HG02884 (cell line): ENCODE measurements around the gene JPH4.

ENCODE experiments used
- ATAC-seq: cut with Tn5 transposase; IDR thresholded peaks from one replicate; pipeline ENCODE4 v1.9.1; 2021; ENCODE audit warnings: mild to moderate bottlenecking, moderate library complexity; ENCODE audit not compliant: unreplicated experiment

JPH4 gene

DNA sequence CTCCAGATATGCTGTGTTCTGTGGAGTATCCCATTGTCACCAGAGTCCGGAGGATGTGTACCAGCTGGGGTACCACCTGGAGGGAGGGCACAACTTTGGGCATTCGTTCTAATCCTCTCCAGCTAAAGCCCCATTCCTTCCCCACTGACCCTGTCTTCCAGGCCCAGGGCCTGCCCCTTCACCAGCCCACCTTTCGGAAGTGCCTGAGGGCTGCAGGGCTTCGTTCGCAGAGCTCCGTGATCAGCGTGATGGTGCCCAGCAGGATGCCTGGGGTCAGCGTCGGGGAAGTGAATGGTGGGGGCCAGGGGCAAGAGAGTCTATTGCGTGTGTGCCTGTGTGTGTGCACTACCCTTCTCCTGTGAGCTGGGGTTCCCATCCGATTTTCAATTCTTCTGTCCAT is 13.0 kb downstream of the JPH4 start:
- ATAC-seq, result no peak

DNA sequence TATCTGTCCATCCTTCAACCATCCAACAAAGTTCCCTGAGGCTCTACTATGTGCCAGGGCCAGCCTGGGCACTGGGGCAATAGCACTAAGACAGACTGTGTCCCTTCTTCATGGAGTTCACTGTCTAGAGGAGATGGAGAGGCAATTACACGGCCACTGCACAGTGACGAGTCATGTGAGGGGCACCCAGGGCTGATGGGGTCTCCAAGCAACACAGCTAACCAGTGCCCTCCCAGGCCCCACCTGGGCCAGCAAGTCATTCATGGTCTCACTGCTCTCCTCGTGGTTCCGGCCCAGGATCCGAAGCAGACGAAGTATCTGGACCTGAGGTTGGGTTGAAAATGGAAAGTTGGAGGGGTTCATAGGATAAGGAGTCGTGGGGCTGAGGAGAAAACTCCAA is 13.7 kb downstream of the JPH4 start:
- no peak for ATAC-seq

DNA sequence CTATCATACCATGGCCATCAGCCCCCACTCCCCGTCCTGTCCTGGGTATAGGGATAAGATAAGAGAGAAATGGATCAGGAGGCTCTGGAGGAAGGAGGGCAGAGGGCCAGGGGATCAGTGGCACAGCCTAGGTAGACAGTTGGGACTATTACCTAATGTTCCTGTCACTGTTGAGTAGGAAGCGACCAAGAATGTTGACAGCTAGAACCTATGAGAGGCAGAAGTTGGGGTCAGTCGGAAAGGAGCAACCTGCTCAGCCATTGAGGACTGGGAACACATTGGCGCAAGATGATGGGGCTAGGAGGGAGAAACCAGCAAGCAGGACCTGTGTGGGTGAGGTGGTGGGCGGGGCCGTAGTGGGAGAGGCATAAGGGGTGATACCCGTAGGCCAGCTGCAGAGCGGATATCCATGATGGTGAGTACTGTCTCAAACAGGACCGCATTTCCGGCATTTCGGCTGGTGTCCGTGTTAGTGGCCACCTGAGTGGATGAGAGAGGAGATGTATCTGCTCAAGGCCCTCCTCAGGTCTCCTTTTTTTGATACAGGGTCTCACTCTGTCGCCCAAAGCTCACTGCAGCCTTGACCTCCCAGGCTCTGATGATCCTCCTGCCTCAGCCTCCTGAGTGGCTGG is 14.3 kb downstream of the JPH4 start:
- ATAC-seq, result no peak

DNA sequence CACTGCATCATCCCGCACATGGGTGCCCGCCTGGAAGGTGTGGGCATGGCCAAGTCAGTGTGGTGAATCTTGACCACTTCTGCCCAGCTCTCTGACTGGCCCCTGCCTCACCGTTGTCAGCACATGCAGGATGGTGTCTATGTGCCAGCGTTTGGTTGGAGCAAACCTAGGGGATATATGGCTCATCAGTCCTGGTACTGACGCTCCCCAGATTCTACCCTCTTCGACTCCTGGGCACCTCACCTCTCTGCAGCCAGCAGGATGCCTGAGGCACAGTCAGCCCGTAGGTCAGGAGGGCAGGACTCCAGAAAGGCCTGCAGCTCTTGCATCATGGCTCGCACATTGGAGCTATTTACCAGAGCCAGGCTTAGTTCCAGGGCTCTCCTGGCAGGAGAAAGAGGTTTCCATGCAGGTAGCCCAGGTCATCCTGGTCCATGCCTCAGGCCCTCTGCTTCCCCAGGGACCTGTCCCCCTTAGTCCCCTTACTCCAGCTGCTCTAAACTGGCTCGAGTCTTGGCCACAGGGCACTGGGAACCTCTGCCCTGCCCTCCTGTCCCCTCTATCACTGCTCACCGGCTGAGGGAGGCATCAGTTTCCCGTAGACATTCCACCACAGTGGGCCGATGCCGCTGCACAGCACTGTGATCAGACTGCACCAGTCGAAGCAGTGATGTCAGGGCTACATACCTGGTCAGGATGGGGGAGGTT is 15.0 kb downstream of the JPH4 start:
- no peak for ATAC-seq

DNA sequence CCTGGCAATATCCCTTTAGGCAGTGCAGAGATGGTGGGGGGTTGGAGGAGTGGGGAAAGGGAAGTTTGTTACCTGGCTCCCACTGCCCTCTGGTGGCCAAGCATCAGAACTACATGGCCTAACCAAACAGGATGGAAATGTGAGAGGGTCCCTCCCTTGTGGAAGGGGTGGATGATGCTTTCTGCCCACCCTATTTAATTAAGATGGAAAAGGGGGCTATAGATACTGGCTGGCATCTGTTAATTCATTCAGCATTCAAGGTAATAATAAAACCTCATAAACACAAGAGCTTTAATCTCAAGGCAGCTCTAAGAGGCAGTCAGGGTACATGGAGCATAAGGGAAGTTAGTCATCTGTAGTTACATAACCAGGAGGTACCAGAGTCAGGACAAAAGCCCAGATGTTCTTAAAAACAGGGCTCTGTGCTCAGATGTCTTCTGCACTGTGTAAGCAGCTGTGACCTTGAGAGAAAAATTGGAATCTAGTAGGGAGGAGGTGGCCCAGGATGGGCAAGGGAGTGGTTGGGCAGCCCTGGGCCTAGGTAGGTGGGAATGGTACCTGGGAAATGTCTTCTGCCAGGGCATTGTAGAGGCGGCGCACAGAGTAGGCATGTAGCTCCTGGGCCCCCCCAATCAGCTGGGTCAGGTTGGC is 15.6 kb downstream of the JPH4 start:
- no peak for ATAC-seq

DNA sequence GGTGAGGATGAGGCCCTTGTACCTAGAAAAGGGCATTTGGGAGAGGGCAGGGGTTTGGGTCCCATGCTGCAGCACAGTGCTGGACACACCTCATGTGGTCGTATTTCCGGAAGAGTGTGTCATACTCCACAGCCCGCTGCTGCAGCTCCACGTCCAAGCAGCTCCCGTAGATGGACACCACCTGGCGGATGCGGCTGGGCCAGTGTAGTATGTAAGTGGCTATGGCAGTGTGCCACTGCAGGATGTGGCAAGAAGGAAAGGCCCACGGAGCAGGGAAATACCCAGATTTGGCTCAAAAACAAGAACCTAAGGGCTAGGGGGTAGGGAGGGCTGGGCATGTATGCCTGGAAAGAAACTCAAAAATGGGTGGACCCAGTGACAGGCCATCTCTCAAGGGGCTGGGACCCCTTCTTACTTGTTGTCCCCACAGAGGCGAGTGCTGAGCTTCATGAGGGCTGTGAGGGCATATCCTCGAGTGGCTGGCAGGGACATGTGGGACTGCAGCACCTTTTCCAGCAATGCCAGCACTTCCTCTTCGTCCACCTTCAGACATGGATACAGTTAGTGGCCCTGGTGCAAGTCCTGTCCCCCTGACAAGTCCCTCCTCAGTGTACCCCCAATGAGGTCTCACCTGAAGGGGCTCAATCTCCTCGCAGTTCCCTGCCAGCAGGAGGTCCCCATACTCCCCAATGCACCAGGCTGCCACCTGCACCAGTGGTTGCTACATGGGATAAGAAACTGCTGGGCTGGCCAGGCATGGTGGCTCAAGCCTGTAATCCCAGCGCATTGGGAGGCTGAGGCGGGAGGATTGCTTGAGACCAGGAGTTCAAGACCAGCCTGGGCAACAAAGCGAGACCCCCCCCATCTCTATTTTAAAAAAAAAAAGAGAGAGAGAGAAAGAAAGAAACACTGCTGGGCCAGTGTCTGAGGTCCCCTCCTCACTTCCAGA is 16.4 kb downstream of the JPH4 start:
- ATAC-seq, result no peak

DNA sequence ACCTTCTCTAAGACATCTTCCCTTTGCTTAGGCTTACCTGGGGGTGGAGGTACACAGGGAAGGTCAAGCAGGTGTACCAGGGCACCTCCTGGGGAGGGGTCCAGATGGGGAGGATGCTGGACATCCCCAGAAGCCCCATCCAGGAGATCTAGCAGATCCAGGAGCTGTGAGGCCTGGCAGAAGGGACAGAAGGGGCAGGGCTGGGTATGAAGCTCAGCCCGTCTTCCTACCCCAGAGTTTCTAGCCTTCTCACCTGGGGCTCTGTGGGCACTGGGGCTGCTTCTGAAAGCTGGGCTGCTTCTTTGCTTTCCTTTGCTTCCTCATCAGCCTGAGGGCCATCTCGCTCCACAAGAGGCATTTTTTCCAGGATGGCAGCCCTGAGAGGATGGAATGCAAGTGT is 17.3 kb downstream of the JPH4 start:
- no peak for ATAC-seq

DNA sequence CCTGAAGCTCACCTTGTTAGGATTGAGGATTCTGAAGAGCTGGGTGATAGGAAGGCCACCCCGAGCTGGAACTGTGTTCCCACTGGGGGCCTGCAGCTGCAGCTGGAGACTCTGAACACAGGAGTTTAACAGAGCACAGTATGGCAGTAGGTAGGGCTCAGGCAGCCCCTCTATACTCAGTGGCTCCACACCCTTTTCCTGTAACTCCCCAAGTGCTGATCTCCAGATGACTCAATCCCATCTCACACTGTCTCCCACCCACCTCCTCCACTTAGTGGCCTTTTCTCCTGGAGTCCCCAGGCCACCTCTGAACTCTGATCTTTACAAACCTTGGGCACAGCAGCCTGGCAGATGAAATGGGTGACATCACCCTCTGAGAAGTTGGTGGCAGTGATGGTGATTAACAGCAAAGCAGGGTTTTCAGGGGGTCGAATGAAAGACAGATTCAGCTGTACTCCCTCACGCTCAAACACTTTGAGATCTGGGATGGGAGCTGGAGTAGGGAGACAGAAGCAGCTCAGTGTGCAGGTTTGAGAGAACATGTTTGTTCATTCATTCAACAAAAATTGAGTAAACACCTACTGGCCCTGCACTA is 18.6 kb downstream of the JPH4 start:
- ATAC-seq, result no peak

DNA sequence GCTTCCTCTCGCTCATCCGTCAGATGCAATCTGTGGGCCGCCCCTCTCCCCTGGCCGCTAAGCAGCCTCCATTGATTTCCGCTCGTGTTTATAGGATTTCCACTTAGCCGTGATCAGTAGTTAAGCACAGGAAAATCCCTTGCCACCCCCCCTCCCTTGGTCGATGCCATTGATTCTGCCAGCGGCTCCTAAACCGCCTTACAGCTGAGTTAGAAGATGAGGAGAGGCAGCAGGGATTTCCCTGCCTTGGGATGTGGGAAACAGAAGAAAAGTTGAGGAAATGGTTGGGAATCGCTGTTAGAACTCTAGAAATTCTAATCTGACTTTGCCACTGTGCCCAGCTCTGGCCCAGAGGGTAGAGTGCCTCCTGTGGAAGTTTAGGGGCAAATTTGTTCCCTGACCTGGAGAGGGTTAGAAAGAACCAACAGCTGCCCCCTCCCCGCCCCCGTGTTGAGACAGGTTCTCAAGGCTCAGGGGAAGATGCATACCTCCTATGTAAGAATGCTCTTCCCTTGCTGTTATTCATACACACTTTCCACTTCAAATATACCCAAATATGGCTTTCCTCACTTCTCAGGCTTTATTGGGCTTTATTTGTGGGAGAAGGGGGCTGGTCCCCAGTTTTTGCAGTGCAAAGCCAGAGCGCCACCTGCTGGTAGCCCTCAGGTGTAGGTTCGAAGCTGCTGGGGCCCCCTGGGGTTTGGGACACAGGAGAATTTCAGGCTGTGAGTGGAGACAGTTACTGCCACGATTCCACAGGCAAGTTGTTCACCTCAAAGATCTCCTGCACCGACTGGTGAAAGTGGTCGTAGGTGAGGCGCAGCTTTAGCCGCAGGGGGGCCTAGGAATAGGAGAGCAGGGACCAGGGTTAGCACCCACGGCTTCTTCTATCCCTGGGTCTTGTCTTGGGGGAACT is 19.3 kb downstream of the JPH4 start:
- no peak for ATAC-seq

DNA sequence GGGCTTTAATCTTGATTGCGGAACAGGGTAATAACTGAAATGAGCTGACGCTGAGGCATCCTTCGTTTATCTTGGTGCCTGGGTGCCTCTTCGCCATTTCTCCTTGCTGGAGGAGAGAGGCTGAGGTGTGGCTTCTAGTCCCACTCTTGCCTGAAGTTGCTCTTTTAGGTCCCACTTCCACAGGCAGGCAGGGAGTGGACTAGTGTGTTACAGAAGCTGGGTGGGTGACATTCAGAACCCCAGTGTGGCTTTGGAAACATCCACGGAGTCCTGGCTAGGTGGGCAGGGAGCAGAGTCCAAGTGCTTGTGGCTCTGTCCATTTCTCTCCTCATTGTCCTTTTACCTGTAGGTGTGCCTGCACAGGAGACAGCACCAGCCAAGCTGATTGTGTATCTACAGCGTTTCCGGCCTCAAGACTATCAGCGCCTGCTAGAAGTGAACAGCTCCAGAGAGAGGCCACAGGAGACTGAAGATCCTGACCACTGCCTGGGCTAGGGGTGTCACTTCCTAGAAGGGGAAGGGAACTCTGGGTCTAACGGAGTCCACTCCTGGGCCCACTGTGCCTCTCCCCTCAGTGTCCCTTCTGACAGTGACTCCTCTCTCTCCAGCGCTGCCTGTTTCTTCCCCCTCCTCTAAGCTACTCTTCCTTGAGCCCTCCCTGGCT is 20.1 kb downstream of the JPH4 start:
- ATAC-seq, result no peak

DNA sequence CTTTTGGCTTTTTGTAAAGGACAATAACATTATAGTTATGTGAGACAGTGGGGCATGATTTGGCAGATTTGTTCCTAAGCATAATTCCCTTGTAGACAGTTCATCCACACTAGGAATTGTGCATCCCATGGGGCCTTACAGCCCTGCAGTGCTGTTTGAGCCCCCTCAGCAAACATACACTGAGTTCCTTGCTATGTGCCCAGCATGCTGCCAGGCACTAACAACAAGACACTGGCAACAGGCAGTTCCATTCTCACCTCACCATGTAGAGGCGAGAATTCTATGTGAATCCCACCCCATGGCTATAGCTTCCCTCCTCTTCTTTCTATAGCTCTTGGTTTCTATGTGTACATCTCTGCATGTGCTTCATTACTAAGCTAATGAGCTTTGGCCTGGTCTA is 20.6 kb downstream of the JPH4 start:
- ATAC-seq, result no peak

DNA sequence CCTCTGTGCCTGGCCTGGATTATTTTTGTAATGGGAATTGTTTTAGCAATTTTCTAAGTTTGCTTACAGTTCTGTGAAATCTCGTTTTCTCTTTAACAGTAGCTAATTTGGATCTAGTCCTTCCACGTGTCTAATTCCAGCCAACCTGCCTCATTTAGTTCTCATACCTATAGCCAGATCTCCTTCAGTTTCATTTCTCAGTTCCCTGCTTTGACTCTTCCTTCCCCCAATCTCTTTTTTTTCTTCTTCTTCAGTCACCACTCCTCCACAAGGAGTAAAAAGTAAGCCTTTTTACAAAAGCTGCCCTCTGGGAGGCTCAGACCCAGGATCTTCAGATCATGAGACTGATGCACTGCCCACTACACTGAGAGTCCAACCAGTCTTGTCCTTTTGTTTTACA is 21.1 kb downstream of the JPH4 start:
- no peak for ATAC-seq

DNA sequence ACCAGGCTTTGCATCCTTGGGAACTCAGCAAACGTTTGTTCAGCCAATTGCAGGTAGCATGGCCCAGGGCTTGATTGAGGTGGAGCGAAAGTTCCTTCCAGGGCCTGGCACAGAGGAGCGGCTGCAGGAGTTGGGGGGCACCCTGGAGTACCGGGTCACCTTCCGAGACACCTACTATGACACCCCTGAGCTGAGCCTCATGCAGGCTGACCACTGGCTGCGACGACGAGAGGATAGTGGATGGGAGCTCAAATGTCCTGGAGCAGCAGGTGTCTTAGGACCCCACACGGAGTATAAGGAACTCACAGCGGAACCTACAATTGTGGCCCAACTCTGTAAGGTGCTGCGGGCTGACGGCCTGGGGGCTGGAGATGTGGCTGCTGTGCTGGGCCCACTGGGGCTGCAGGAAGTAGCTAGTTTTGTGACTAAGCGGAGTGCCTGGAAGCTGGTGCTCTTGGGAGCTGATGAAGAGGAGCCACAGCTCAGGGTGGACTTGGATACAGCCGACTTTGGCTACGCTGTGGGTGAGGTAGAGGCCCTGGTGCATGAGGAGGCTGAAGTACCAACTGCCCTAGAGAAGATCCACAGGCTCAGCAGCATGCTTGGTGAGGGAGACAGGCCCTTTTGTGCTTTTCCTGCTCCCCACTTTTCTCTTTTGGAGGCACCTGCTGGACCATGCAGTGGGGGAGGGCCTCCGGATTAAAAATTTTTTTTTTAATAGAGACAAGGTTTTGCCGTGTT is 21.7 kb downstream of the JPH4 start:
- no peak for ATAC-seq

DNA sequence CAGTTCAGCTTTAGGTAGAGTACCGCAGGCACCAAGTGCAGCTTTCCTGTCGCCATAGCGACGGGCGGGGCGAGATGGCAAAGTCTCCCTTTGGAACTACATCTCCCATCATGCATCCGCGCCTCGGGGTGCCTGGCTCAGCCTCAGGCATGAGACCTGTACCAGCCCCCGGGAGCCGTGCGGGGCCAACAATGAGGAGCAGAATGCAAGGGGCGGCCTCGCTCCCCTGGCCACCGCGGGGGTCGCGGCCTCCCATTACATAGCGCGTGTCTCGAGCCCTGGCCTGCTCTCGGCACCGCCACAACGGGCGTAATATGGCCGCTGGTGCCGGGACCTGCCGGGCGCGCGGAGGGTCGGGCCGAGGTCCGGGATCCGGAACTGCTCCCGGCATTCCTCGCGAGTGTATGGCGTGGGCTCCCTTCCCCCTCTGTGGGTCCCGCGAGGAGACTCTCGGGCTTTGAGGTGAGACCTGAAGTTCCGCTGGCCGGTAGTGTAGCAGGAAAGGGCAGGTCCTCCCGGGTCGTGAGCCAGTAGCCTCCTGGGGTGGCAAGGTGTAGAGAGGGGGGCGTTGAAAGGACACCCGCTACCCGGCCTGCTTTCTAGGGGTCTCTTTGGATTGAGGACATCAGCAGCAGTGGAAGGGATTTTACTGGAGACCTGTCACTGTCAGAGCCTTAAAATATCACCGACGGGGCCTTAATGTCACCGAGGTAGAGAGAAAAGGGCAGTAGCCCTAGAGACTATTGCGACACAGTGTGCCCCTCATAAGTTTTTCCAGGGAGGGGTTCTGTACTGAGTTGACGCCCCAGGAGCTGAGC is 22.5 kb downstream of the JPH4 start, which contains the start of gene THTPA:
Gene THTPA, plus strand, starts transcription at position 390 of the 818 bp plus-strand sequence. CDS start 487 bp downstream, outside the sequence.
- peak; percentile 83 for ATAC-seq

DNA sequence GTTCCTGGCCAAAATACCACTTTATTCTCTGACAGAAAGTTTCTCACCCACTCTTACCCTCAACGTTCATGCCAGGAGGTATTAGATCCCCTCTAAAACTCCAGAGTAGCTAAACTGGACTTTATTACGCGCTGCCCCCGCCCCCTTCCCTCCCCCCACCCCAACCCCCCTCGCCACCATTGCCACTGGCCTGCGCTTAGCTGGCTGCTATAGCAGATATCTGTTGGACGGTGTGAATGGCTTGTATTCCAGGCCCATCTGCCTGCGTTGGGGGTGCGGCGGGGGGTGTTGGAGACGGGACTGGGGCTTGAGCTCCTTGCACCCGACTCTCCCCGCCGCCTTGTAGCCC is 23.1 kb downstream of the JPH4 start:
- peak; percentile 4 for ATAC-seq

DNA sequence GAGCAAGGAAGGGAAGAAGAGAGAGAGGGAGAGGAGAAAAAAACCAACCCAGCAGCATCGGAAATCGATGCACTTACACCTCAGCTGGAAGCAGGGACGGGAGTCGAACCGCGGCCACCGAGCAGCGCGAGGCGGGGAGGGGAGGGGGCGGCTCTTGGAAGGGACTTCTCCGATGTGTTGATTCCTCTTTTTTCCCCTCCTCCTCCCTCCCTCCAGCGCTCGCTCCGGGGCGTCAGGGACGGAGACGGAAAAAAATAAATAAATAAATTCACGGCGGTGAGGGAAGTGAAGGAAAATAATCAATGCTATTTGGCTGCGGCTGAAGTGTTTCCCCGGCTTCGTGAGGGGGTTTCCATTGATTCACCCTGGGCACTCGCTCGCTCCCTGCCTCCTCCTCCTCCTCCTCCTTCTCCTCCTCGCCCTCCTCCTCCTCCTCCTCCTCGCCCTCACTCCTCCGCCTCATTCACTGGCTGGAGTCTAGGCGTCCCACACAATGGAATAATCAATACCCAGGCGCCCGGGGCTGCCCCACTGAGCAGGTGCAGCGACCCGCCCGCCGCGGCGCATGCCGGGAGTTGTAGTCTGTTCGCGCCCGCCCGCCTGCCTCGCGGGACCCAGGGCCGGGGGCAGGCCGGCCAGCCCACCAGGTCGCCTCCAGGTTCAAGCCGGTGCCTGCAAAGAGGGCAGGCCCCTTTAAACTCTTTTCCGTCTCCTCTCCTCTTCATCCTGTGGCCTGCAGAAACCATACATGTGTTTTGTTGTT is 27.1 kb downstream of the JPH4 start, which contains the start of gene ZFHX2:
Gene ZFHX2, minus strand, starts transcription at position 500 of the 763 bp plus-strand sequence. CDS start 16,440 bp downstream, outside the sequence.
- peak; percentile 45 for ATAC-seq

DNA sequence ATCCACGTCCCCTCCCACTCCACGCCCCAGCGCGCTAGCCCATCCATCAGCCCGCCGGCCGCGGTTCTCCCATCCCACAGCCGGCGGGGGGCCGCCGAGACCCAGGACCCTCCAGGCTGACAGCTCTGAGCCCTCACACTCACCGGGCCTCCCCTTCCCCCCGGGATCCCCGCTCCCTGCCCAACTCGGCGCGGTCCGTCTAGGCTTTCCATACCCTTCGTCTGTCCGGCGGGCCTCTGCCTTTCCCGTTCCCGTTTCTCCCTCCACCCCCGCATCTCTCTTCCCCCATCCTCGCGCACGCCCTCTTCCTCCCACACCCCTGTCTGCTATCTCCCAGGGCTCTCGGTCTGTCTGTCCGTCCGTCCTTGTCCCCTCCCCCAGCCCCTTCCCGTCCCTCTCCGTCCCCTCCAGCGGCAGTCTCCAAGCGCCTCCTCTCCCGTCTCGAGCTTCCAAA is 27.8 kb downstream of the JPH4 start:
- ATAC-seq, result no peak
